ENCODE results near the gene SRSF1.

The SRSF1 gene

DNA sequence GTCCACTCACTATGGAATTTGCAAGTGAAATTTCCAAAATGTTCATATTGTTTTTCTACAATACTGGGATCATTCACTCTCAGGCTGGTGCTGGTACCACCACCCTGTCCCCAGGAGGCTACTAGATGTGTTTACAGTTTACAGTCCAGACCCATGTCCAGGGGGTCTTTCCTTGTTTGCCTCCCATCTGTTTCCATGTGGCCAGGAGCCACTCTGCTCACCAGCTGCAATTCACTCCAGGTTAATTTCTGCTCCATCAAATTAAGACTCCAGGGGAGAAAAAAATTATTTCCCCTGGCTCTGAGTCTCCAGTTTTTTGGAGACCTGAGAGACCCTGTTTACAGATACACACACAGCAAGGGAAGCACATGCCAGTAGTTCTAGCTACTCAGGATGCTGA lies 12.5 kb upstream of the SRSF1 start:
- in situ Hi-C loops (cut with MboI; ENCODE audit: low sequenced_read_pairs) = no loop called here

DNA sequence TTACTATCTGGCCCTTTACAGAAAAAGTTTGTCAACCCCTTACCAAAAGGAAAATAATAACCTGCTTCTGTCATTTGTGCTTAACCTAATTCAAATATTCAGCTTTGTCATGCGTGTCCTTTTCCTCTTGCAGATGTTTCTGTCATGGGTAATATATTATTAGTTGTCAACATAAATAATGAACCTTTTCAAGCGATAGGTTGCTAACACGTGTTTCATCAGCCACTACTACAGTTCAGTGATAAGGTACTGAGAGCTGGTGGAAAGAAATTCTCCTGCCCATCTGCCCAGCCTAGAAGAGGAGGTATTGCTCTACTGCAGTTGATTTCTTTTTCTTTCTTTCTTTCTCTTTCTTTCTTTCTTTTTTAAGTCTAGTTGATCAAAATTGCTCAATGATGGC lies 12.0 kb upstream of the SRSF1 start:
- in situ Hi-C loops (cut with MboI; ENCODE audit: low sequenced_read_pairs) = no loop called here

DNA sequence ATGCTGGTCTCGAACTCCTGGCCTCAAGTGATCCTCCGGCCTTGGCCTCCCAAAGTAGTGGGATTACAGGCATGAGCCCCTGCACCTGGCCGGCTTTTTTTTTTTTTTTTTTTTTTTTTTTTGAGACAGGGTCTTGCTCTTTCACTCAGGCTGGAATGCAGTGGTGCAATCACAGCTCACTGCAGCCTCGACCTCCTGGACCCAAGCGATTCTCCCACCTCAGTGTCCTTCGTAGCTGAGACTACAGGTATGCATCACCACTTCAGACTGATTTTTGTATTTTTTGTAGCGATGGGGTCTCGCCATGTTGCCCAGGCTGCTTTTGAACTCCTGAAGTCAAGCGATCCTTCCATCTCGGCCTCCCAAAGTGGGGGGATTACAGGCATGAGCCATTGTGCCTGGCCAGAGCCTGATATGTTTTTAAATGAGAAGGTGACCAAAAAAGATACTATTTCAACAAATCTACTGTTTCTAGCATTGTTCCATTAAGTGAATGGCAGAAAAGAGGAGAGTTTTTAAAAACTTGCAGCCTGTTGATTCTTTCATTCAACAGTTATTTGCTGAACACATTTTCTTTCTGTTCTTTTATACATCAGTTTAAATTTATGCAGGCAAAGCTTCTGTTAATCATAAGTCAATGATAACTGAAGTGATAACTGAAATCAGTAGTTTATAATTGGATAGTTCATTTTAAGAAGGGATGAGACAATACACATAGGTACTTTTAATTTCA lies 3.2 kb upstream of the SRSF1 start:
- in situ Hi-C loops (cut with MboI; ENCODE audit: low sequenced_read_pairs) = no loop called here

DNA sequence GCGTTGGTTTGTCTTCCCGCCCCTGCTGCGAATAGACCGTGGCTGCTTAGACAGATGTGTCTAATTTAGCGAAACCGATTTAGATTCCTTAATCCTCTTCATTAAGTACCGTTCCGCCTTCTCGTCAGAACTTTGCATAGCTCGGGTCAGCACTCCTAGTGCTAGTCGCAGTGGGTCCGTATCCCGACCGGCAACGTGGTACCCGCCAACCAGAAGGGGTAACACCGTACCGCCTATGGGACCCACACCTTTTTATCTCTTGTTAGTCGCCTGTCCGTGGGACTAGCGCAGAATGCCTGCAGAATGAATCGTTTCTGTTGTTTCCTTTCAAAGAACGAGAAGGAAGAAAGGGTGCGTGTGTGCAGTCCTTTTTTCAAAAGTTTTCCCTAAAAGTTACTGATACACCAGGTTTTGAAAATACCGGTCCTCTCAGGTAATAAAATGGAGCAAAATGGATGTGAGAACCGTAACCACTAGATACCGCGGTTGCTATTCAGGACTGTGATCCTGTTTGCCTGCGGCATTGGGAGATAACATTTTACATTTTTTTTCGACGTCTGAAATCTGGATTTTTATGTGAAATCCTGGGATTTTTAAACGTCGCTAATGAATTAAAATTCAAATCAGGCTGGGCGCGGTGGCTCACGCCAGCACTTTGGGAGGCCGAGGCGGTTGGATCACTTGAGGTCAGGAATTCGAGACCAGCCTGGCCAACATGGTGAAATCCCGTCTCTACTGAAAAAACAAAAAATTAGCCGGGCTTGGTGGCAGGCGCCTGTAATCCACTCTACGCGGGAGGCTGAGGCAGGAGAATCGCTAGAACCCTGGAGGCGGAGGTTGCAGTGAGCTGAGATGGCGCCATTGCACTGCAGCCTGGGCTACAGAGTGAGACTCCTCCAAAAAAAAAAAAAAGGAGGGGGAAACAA lies 998 bp upstream of the SRSF1 start:
- in situ Hi-C loops (cut with MboI; ENCODE audit: low sequenced_read_pairs) = no loop called here

DNA sequence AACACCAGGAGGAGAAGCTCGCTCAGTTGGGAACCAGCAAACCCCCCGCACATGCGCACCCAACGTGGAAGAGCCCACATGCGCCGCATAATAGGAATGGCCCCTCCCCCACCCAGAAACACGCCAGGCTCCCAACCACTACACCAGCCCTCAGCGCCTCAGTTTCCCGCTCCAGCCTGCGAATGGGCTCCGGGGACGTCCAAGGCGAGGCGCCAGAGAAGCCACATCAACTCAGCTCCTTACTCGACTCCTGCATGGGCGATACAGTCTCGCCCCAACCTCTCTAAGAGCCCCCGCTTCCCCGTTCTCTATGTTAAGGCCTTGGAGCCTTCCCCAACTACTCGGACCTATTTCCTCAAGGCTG lies 504 bp downstream of the SRSF1 start:
- in situ Hi-C loops (cut with MboI; ENCODE audit: low sequenced_read_pairs) = no loop called here

DNA sequence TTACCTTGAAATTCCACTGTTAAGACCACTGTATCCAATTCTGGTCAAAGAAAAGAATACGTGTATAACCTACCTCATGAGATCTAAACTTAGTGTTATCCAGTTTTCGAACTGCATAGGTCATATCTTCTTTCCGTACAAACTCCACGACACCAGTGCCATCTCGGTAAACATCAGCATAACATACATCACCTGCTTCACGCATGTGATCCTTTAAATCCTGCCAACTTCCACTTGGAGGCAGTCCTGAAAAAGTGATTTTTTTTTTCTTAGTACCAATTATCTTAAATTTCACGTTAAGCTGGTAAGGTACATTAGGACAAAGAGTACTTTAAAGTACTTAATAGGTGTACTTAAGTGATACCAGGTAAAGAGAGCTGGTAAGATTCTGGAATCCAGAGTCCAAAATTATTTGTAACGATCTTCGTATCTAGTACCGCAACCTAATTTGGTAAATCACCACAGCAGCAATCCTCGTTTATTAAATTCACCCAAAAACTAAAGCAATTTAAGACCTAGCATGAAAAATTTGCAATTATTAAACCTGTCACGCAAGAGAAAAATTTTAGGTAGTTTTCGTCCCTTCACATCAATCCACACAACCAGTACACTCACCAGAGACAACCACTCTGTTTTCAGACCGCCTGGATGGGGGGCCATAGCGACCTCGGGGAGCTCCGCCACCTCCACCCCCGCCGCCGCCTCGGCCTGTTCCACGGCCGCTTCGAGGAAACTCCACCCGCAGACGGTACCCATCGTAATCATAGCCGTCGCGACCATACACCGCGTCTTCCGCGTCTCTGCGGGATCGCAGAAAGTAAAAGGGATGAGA lies 1.1 kb downstream of the SRSF1 start:
- in situ Hi-C loops (cut with MboI; ENCODE audit: low sequenced_read_pairs) = no loop called here

DNA sequence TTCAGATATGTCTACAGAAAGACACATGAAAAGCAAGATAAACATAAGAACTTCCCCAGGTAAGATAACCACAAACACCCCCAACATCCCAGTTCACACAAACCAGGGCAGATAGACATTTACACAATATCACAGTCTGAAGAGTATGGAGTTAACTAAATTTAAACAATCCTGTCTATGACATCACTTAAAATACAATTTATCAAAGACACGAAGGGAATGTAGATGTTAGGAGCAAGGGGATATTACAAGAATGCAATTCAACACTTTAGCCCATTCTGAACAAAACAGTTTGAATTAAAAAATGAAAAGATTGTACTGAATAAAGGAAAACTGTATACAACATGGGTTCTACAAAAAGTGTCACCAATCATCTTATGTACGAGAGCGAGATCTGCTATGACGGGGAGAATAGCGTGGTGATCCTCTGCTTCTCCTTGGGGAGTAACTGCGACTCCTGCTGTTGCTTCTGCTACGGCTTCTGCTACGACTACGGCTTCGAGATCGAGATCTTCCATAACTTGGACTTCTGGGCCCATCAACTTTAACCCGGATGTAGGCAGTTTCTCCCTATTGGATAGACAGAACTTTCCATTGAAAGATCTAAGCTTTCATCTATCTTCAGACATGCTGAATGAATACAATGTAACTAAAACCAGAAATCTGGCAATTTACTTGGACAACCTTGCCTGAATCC lies 1.9 kb downstream of the SRSF1 start:
- in situ Hi-C loops (cut with MboI; ENCODE audit: low sequenced_read_pairs) = no loop called here

DNA sequence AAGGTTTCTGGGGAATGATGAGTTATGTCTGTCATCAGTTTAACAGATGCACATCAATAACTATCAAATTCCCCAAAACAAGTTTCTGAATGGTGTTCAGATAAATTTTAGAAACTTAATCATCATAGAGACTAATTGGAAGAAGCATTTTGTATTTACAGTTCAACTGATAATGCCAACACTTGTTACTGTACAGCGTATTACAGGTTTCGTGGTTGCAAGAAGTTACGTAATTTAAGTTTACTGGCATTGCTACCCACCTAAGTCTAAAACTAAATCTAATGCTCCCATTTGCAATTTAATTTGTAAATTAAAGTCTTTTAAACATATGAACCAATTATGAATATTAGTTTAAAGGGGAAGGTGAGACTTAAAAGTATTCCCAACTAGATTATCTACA lies 3.0 kb downstream of the SRSF1 start:
- in situ Hi-C loops (cut with MboI; ENCODE audit: low sequenced_read_pairs) = no loop called here

DNA sequence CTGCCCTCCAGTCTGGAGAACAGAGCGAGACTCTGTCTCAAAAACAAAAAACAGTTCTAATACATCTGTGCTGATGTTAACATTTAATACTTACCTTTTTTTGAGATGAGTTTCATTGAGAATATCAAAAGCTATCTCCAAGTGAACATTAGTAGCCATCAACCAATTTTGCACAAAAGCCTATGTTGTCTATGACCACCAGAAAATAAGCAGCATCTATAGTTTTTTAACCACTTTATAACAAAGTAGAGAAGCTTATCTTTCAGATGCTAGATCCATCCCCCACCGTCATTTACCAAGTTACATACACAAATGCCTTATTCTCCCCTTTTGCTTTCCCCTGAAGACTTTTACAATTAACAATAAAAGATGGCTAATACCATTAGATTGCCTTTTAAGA lies 4.1 kb downstream of the SRSF1 start:
- in situ Hi-C loops (cut with MboI; ENCODE audit: low sequenced_read_pairs) = no loop called here

DNA sequence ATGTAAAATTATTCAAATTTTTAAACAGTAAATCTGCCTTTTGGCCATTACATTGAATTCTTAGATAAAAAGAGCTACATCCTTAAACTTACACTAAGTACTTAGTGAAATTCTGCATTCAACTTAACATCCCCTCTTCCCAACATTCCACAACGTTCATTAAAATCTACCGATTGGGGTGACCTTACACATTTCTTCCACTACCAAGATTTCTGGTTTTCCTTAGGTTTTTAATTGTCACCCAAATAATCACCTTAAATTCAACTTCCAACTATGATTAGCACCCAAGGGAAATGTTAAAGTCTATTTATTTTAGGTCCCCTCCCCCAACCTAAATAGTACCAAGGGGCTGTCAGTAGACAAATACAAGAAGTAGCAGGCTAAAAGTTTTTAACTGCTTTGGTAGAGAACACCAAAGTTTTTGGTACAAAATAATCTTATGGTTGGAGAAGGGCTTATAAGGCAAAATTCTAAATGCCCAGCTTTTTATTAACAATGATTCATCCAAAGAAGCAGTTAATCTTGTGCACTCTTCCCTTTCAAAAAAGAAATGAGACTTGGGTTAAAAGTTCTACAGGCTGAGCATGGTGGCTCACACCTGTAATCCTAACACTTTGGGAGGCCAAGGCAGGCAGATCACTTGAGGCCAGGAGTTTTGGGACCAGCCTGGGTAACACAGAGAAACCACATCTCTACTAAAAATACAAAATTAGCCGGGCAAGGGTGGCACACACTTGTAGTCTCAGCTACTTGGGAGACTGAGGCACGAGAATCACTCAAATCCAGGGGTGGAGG lies 4.7 kb downstream of the SRSF1 start:
- in situ Hi-C loops (cut with MboI; ENCODE audit: low sequenced_read_pairs) = no loop called here

DNA sequence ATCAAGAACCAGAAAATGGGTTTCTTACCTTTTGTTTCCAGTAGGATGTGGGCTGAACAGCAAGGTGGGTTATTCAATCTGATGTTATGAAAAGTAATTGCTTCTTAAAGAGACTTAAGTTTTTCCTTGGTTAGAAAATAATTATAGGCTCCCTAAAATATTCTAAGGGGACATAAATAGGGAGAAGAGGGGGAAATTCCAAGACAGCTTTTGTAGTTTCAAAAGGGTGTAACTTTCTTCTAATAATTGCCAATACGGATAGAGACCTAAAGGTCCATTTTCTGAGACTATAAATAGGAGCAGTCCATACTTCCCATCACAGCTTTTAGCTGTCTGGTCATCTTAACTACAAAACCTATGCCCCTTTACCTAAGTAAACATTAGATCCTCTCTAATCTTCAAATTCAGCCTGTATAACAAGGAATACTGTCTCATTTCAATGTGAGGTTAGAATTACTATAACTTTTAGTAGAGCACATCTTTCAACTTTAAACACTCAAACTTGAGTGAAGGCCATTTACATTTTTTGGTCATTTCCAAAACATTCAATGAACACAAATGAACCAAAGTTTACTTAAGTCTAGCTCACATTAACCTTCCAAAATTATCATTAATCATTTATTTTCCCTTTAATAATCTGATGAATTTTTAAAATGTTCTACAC lies 5.5 kb downstream of the SRSF1 start:
- in situ Hi-C loops (cut with MboI; ENCODE audit: low sequenced_read_pairs) = no loop called here

DNA sequence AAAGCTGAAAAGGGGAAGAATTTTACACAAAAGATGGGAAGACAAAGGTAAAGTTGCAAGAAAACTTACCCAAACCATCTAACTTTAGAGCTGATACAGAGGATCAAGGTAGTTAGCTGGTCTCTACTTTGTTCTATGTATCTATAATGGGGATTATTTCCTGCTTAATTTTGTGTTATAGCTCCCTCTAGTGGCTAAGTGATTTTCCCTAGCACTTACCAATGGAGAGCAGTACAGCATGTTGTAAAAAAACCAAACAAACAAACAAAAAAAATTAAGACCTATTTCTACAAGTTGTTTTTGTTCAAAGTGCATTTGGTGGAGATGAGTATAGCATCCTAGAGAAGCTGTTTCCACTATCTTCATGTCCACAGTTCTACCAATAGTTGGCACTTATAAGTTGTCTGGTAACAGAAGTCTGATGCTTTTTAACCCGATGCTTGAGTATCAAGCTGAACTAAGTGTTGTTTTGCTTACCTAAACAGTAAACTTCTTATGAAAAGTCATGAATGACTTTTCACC lies 7.5 kb downstream of the SRSF1 start:
- in situ Hi-C loops (cut with MboI; ENCODE audit: low sequenced_read_pairs) = loop anchor here (5.0 kb wide), 1 partner anchor 142 kb away; no protein-coding TSS in a partner anchor

DNA sequence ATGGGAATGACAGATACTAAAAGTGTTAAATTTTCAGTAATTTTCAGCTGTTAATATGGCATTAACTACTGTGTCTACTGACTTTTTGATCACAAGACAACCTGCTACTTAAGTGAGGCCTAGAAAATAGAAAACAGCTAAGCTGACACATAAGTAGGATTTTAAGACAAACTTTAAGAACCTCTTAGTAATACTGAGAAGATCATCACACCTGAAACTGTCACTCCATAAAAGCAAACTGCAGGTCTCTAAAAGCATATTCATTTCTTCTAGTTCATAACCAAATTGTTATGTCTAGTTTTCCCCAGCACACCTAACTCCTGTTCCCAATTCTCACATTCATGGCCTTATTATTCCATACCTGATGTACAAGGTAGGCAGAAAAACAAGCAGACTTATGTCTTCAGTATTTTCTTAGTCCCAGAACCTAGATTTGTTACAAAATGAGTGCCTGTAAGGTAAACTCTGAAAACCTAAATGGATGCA lies 8.0 kb downstream of the SRSF1 start:
- in situ Hi-C loops (cut with MboI; ENCODE audit: low sequenced_read_pairs) = loop anchor here (5.0 kb wide), 1 partner anchor 142 kb away; no protein-coding TSS in a partner anchor

DNA sequence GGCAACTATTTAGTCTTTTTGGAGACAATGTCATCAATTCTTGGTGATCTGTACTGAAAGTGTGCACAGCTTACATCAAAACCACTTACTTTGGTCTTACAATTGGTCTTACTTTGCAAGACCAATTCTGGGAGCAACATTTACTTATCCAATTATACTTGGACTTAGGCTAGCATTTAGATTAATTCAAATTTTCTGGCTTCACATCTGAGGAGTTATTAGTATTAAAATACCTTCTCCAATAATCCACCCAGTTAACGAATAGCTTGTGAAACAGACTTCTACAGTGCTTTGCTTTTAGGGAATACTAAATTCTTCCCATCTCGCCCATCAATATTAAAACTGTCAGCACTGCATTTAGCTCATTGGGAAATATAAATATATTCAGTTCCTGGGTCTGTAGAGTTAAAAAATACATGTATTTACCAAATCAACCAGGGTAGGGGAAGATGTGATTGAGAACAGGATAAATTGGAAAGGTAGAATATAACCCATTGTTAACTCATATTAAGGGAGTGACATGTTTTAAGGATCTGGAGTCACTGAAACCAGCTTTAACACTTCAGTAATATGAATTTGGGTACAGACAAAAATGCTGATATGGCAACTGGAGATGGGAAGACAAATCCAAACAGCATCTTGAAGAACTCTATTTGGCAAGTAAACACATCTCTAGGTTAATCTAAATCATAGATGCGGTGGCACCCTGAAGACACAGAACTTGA lies 9.8 kb downstream of the SRSF1 start:
- in situ Hi-C loops (cut with MboI; ENCODE audit: low sequenced_read_pairs) = loop anchor here (5.0 kb wide), 1 partner anchor 140 kb away; no protein-coding TSS in a partner anchor

DNA sequence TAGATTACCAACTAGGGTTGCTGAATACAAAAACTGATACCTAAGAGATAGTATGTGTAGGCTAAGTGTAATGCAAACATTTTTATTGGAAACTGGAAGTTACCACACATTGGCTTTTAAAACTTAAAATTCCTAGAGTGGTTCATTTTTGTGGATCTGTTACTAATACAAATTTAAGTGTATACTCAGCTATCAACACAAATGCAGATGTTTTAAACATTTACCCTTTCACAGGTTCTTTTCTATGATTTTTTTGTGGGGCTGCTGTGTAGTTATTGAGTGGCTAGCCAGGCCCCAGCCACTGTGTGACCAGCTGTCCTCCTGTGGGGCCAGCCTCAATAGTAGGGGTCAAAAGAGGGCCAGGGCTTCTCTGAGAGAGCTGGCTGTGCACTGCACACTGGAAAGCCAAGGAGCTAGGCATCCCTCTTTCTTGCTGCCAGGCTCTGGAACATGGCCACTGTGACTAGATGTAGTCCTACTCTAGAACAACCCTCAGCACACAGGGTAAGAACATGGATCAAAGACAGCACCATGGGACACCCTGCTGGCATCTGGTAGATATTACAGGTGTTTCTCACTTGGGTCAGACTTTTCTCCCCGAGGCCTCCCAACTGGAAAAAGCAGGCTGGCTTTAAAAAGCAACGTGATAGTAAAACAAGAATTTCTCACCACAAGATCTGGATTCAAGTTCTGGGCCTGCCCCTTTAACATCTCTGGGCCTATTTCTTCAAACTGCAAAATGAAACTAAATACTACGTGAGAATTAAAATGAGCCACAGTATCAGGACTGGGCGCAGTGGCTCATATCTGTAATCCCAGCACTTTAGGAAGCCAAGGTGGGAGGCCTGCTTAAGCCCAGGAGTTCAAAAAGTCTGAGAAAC lies 11.7 kb downstream of the SRSF1 start:
- in situ Hi-C loops (cut with MboI; ENCODE audit: low sequenced_read_pairs) = loop anchor here (5.0 kb wide), 1 partner anchor 138 kb away; no protein-coding TSS in a partner anchor

DNA sequence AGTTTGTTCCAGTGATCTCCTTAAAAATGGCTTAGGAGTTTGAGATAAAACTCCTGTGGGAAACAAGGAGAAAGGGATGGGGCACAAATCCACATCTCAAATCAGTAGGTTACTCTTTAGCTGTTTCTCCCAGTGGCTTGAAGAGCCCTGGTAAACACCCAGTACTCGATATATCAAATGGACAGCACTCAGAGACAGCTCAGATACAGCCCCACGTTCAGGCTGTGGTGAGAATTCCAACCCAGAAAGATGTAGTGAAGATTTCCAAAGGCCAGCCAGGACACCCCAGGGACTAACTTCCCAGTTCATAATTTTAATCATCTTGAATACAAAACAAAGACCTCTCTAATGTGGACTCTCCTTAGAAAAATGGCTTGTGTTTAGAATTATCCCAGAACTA lies 12.6 kb downstream of the SRSF1 start:
- in situ Hi-C loops (cut with MboI; ENCODE audit: low sequenced_read_pairs) = no loop called here

All from HL-60/S4 (cell line).